Suprapubic skin (tissue), 4 donors: ENCODE measurements around the gene PJVK. TPM values are rescaled to one million over a fixed set of nuclear protein-coding genes. Genes with fewer than 3 reads are reported as not detected.

Experiments used
- DNase-seq, 2 donors: peaks; one replicate each; pipeline ENCODE4 v3.0.0-alpha.2; 2019; ENCODE audit warnings: low spot score in 2 of 2
- H3K27ac ChIP-seq: fragments of 200-600 bp; sonication (generic); one replicate; pipeline ENCODE4 v1.5.1; 2019
- H3K27me3 ChIP-seq: fragments of 200-600 bp; sonication (generic); one replicate; pipeline ENCODE4 v1.5.1; 2019
- H3K36me3 ChIP-seq: fragments of 200-600 bp; sonication (generic); one replicate; pipeline ENCODE4 v1.5.1; 2019
- H3K4me1 ChIP-seq: fragments of 200-600 bp; sonication (generic); one replicate; pipeline ENCODE4 v1.5.1; 2019
- H3K4me3 ChIP-seq: fragments of 200-600 bp; sonication (generic); one replicate; pipeline ENCODE4 v1.5.1; 2019; ENCODE audit warnings: mild to moderate bottlenecking
- H3K9me3 ChIP-seq: fragments of 200-600 bp; sonication (generic); one replicate; pipeline ENCODE4 v1.5.1; 2019
- EP300 ChIP-seq: sonication (generic); formaldehyde crosslinking; IDR thresholded peaks from one replicate; pipeline ENCODE4 v1.6.1; 2017; ENCODE audit warnings: antibody characterized with exemption
- POLR2A ChIP-seq, 2 donors: fragments of 450-650 bp; IDR thresholded peaks; one replicate each; pipeline ENCODE4 v1.6.1; 2017; ENCODE audit warnings: antibody characterized with exemption in 2 of 2, mild to moderate bottlenecking in 2 of 2, moderate library complexity in 2 of 2
- POLR2AphosphoS5 ChIP-seq, 3 donors: sonication (generic); formaldehyde crosslinking; IDR thresholded peaks; one replicate each; pipeline ENCODE4 v1.6.1; 2017; ENCODE audit warnings: antibody characterized with exemption in 3 of 3
- WGBS: methylation state at CpG from one replicate; pipeline ENCODE4 v1.1.5; 2018; 5-methylcytosine and 5-hydroxymethylcytosine counted together
- total RNA-seq, 4 donors: library from RNA; depleted of rRNA; stranded (reverse); fragments of >200 nt; gene quantifications; one replicate each; pipeline ENCODE4 v1.1.0, GENCODE V29; 2016
- TF ChIP-seq, protein P1 (sequence below), 2 donors: fragments of 200-600 bp in 1 of 2; fragments of 450-650 bp in 1 of 2; sonication (generic) in 1 of 2; IDR thresholded peaks; one replicate each; pipeline ENCODE4 v1.5.1; 2016 to 2019; ENCODE audit warnings: antibody characterized with exemption in 2 of 2, mild to moderate bottlenecking in 1 of 2, moderate library complexity in 1 of 2

The PJVK gene
- total RNA-seq, 4 donors from 2014 or later: 1.7 to 6.6 (median 2.7) TPM

GRCh38 chr2:178425255-178425827, 25.8 kb upstream of the PJVK start:
- DNase-seq: no peak
- no peak overlapping the region for H3K27ac ChIP-seq
- no peaks in the 10 kb centered on the region for H3K4me1 ChIP-seq
- H3K4me3 ChIP-seq: no peak overlapping the region
- peaks cover 32% of the 10 kb centered on the region for H3K36me3 ChIP-seq
- H3K27me3 ChIP-seq: no peaks in the 10 kb centered on the region
- 88% methylated on average over 4 of the region's 4 CpGs for WGBS
- TF ChIP-seq EP300 (no peak), POLR2A (IDR thresholded peaks at IDR 0.05) (no peak), POLR2AphosphoS5 (IDR thresholded peaks at IDR 0.05) (no peak)
- TF ChIP-seq, protein P1, sequence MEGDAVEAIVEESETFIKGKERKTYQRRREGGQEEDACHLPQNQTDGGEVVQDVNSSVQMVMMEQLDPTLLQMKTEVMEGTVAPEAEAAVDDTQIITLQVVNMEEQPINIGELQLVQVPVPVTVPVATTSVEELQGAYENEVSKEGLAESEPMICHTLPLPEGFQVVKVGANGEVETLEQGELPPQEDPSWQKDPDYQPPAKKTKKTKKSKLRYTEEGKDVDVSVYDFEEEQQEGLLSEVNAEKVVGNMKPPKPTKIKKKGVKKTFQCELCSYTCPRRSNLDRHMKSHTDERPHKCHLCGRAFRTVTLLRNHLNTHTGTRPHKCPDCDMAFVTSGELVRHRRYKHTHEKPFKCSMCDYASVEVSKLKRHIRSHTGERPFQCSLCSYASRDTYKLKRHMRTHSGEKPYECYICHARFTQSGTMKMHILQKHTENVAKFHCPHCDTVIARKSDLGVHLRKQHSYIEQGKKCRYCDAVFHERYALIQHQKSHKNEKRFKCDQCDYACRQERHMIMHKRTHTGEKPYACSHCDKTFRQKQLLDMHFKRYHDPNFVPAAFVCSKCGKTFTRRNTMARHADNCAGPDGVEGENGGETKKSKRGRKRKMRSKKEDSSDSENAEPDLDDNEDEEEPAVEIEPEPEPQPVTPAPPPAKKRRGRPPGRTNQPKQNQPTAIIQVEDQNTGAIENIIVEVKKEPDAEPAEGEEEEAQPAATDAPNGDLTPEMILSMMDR (IDR thresholded peaks at IDR 0.05): no peak
- H3K9me3 ChIP-seq: no peaks in the 10 kb centered on the region

DNA sequence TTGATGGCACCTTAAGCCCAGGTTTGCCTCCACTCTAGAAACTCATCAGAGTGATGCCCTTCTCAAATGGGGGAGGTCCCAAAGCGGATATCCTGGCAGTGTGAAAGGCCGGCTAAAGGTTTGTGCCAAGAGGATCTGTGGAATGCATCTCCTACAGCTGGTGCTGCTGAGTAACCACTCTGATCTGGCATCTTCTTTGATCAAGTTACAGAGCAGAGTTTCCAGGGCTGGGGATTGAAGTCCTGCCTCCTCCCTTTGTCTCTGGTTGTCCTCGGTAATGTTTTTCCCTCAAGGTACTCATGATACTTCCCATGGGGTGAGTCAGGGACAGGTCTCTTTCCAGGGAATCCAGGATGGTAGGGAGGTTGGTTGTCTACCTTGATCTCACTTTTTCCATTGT, 24.8 kb upstream of the PJVK start:
- Histone ChIP-seq H3K27me3 (no peaks in the 10 kb centered on the region), H3K36me3 (peaks cover 38% of the 10 kb centered on the region), H3K4me1 (no peaks in the 10 kb centered on the region), H3K4me3 (no peak overlapping the region), H3K27ac (no peak overlapping the region), H3K9me3 (no peaks in the 10 kb centered on the region)
- no peak for DNase-seq
- TF ChIP-seq POLR2A (IDR thresholded peaks at IDR 0.05) (no peak), EP300 (no peak), POLR2AphosphoS5 (IDR thresholded peaks at IDR 0.05) (no peak)
- TF ChIP-seq, protein P1 (IDR thresholded peaks at IDR 0.05): no peak
- WGBS: 81% methylated on average over 3 of the region's 3 CpGs

DNA sequence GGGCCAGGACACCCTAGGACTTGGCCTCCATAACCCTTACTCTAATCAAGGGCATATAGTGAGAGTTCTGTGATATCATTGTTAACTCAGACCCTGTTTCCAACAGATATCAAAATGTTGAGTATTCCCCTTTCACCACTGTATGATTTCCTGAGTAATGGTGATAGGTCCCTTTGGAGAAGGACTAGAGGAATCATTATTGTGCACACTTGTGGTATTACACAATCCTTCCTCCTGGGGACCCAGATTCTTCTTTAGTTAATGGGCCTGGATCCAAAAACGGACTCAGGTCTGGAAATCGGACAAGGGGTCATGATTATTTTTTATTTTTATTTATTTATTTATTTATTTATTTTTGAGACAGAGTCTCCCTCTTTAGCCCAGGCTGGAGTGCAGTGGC, 23.7 kb upstream of the PJVK start:
- no peak for TF ChIP-seq POLR2A (IDR thresholded peaks at IDR 0.05)
- TF ChIP-seq POLR2AphosphoS5 (IDR thresholded peaks at IDR 0.05): no peak
- no peak for TF ChIP-seq EP300
- TF ChIP-seq, protein P1 (IDR thresholded peaks at IDR 0.05): no peak
- no peaks in the 10 kb centered on the region for H3K27me3 ChIP-seq
- H3K9me3 ChIP-seq: no peaks in the 10 kb centered on the region
- no peaks in the 10 kb centered on the region for H3K4me1 ChIP-seq
- DNase-seq: no peak
- H3K36me3 ChIP-seq: peaks cover 49% of the 10 kb centered on the region
- WGBS: 84% methylated on average over 2 of the region's 2 CpGs
- H3K27ac ChIP-seq: no peak overlapping the region
- H3K4me3 ChIP-seq: no peak overlapping the region

- Histone ChIP-seq H3K4me3 (no peak overlapping the region), H3K27me3 (no peaks in the 10 kb centered on the region), H3K4me1 (no peaks in the 10 kb centered on the region), H3K36me3 (peaks cover 58% of the 10 kb centered on the region), H3K27ac (no peak overlapping the region), H3K9me3 (no peaks in the 10 kb centered on the region)
- DNase-seq: no peak
- TF ChIP-seq POLR2A (IDR thresholded peaks at IDR 0.05): no peak
- TF ChIP-seq POLR2AphosphoS5 (IDR thresholded peaks at IDR 0.05): no peak
- TF ChIP-seq, protein P1 (IDR thresholded peaks at IDR 0.05): no peak
- no peak for TF ChIP-seq EP300
- WGBS: 88% methylated on average over 1 of the region's 1 CpG
Measured at GRCh38 chr2:178428396-178428806, 22.8 kb upstream of the PJVK start.

- TF ChIP-seq, protein P1 (IDR thresholded peaks at IDR 0.05): no peak
- TF ChIP-seq POLR2AphosphoS5 (IDR thresholded peaks at IDR 0.05) (no peak), EP300 (no peak), POLR2A (IDR thresholded peaks at IDR 0.05) (no peak)
- no peak overlapping the region for H3K27ac ChIP-seq
- no peaks in the 10 kb centered on the region for H3K27me3 ChIP-seq
- H3K9me3 ChIP-seq: no peaks in the 10 kb centered on the region
- H3K4me3 ChIP-seq: no peak overlapping the region
- peaks cover 67% of the 10 kb centered on the region for H3K36me3 ChIP-seq
- no peaks in the 10 kb centered on the region for H3K4me1 ChIP-seq
- no peak for DNase-seq
Measured at GRCh38 chr2:178429336-178429735, 21.8 kb upstream of the PJVK start.
